Measurements from ENCODE around the gene PNPLA3. TPM values are rescaled to one million over a fixed set of nuclear protein-coding genes. Genes with fewer than 3 reads are reported as not detected.

PNPLA3 gene
- total RNA-seq, 2 donors from 2014 or later = 0.39 to 0.58 TPM

DNA sequence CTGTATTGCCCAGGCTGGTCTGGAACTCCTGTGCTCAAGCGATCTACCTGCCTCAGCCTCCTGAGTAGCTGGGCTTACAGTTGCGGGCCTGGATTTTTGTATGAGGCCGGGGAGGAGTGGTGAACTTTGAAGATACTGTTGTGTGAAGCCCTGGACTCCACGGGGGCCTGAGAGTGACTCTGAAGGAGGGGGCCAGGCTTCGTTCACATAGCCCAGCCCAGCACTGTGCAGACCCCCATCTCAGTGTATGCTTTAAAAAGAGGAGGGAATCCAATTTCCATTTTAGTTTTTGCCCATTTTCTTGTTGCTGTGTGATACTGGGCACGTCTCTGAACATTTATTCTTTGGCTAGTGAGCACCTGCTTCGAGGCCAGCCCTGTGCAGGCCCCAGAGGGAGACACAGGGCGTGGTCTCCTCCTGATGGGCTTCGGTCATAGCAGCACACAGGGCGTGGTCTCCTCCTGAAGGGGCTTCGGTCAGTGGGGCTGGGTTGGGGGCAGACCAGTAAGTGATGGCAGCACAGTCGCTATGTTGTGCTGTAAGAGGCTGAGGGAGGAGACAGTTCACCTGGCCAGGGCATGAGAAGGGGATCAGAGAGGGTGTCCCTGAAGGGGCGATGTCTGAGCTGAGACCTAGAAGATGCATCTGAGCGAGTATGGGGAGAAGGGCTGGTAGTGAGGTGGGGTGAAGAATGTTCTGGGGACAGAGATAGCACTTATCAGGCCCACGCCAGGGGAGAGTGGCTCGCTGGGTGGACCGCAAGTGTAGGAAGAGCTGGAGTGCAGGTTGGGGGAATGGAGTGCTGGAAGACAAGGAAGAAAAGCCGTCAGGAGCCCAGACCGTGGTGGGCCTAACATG lies 45.6 kb downstream of the PNPLA3 start:
- ATAC-seq = no peak
- Mint-ChIP-seq H3K27ac (peak overlapping the region in 1 of 2 donors; percentile 51), H3K36me3 (peaks cover 0 to 19% of the 10 kb centered on the region in 2 donors), H3K9me3 (no peaks in the 10 kb centered on the region)
- no peak for DNase-seq (ENCODE audit: low spot score in 2 of 2)

GRCh38 chr22:43969989-43970755 lies 46.6 kb downstream of the PNPLA3 start:
- DNase-seq (ENCODE audit: low spot score in 2 of 2) = no peak
- H3K9me3 Mint-ChIP-seq = no peaks in the 10 kb centered on the region
- peak overlapping the region in 1 of 2 donors; percentile 51 for H3K27ac Mint-ChIP-seq
- ATAC-seq = no peak
- peaks cover 0 to 12% of the 10 kb centered on the region in 2 donors for H3K36me3 Mint-ChIP-seq

DNA sequence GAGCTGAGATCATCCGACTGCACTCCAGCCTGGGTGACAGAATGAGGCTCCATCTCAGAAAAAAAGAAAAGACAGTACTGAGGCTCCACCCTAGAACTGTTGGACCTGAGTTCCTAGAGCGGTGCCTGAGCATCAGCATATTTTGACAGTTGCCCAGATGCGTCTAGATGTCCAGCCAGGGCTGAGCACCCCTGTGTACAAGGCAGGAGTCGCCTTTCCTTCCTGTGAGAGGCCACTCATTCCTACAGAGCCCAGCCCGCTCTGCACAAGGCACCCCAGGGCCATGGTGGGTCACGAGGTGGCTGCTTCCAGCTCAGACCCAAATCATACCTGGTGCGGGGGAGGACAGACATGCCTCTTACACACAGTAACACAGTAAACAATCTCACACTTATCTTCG lies 47.5 kb downstream of the PNPLA3 start:
- DNase-seq (ENCODE audit: low spot score in 2 of 2) (no peak), ATAC-seq (no peak)
- Mint-ChIP-seq H3K36me3 (peaks cover 0 to 12% of the 10 kb centered on the region in 2 donors), H3K9me3 (no peaks in the 10 kb centered on the region), H3K27ac (no peak overlapping the region)

- Mint-ChIP-seq H3K27ac (no peak overlapping the region), H3K36me3 (no peaks in the 10 kb centered on the region), H3K9me3 (no peaks in the 10 kb centered on the region)
- ATAC-seq (no peak), DNase-seq (ENCODE audit: low spot score in 2 of 2) (no peak)
Observed at GRCh38 chr22:43972931-43973462, 49.4 kb downstream of the PNPLA3 start.

GRCh38 chr22:43974028-43974545 lies 50.5 kb downstream of the PNPLA3 start:
- H3K27ac Mint-ChIP-seq = peak overlapping the region in 1 of 2 donors; percentile 81
- H3K9me3 Mint-ChIP-seq = no peaks in the 10 kb centered on the region
- ATAC-seq = no peak
- H3K36me3 Mint-ChIP-seq = peaks cover 0 to 4% of the 10 kb centered on the region in 2 donors
- no peak for DNase-seq (ENCODE audit: low spot score in 2 of 2)

DNA sequence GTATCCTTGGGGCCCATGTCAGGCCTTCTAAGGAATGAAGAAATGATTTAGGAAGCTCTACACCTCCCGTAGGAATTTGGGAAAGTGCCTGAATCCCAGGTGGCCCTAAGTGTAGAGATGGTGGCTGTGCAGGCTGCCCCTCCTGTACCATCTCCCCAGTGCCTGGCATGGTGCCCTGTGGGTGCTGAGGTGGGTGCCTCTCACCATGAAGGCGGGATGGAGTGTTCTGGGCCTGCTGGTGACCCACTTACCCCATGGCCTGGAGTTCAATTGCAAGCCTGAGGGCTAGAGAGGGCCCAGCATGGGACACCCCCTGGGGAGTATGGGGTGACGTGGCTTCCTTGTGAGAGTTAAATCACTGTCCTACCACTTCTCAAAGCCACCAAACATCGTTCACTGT lies 51.4 kb downstream of the PNPLA3 start:
- Mint-ChIP-seq H3K27ac (no peak overlapping the region), H3K9me3 (no peaks in the 10 kb centered on the region), H3K36me3 (peaks cover 0 to 6% of the 10 kb centered on the region in 2 donors)
- no peak for ATAC-seq
- DNase-seq (ENCODE audit: low spot score in 2 of 2) = no peak

GRCh38 chr22:43976861-43977795 lies 53.5 kb downstream of the PNPLA3 start:
- H3K27ac Mint-ChIP-seq = no peak overlapping the region
- no peak for ATAC-seq
- H3K9me3 Mint-ChIP-seq = no peaks in the 10 kb centered on the region
- peaks cover 0 to 6% of the 10 kb centered on the region in 2 donors for H3K36me3 Mint-ChIP-seq
- DNase-seq (ENCODE audit: low spot score in 2 of 2) = no peak

DNA sequence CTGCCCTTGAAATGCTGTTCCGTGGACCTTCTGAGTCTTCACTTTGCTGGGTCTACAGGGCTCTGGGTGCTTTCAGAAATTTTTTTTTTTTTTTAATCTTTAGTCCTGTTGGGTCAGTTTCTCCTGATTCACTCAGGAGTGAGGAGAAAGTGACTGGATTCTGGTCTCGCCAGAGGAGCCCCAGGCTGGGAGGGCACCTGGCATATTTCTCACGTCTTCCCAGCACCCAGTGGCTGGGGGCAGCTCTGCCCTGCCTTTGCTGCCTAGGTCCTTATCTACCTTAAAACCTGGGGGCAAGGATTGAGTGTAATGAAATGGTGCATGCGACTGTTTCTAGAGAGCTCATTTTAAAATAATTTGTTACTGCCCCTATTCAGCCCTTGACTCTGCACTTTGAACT lies 55.0 kb downstream of the PNPLA3 start:
- ATAC-seq = no peak
- no peaks in the 10 kb centered on the region for H3K9me3 Mint-ChIP-seq
- peaks cover 2 to 8% of the 10 kb centered on the region in 2 donors for H3K36me3 Mint-ChIP-seq
- peak overlapping the region in 1 of 2 donors; percentile 7 for H3K27ac Mint-ChIP-seq
- DNase-seq (ENCODE audit: low spot score in 2 of 2) = no peak

DNA sequence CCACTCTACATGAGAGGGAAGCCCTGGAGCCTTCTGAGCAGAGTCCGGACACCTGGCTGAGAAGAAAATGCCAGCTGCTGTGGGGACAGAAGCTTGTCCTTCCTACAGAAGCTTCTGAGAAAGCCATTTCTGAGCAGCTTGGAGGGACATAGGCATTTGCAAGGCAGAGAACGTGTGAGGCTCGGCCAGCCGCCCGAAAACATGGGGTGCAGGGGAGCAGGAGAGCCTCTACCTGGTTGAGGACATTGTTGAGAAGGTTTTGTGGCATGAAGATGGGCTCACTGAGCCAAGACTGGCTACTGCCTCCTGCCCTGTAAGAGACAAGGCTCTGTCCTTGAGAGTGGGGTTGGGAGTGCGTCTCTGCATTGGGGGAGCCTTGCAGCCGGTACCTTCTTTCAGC lies 57.0 kb downstream of the PNPLA3 start:
- no peaks in the 10 kb centered on the region for H3K9me3 Mint-ChIP-seq
- no peak overlapping the region for H3K27ac Mint-ChIP-seq
- ATAC-seq (no peak), DNase-seq (ENCODE audit: low spot score in 2 of 2) (no peak)
- peaks cover 5 to 12% of the 10 kb centered on the region in 2 donors for H3K36me3 Mint-ChIP-seq

- no peaks in the 10 kb centered on the region for H3K9me3 Mint-ChIP-seq
- H3K36me3 Mint-ChIP-seq = peaks cover 5 to 12% of the 10 kb centered on the region in 2 donors
- no peak for ATAC-seq
- H3K27ac Mint-ChIP-seq = no peak overlapping the region
- DNase-seq (ENCODE audit: low spot score in 2 of 2) = no peak
Observed at GRCh38 chr22:43980996-43981395, 57.4 kb downstream of the PNPLA3 start.

DNA sequence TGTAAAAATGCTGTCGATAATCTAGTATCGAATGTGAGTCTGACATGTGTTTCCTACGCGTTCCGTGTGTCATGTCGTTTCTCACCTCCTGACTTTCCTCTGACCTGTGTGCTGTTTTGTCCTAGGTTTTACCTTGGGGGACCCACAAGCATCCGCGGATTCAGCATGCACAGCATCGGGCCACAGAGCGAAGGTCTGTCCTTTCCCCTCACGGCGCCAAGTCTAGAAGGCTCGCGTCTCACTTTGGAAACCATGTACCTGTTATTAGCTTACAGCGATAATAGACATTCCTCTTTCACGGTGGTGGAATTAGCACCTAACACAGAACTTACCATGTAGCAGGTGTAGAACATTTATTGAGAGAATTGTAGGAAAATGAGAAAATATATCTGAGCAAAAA lies 60.2 kb downstream of the PNPLA3 start:
- H3K27ac Mint-ChIP-seq = peak overlapping the region; percentile 7 to 68
- ATAC-seq (no peak), DNase-seq (ENCODE audit: low spot score in 2 of 2) (no peak)
- H3K9me3 Mint-ChIP-seq = no peaks in the 10 kb centered on the region
- peaks cover 5 to 11% of the 10 kb centered on the region in 2 donors for H3K36me3 Mint-ChIP-seq

DNA sequence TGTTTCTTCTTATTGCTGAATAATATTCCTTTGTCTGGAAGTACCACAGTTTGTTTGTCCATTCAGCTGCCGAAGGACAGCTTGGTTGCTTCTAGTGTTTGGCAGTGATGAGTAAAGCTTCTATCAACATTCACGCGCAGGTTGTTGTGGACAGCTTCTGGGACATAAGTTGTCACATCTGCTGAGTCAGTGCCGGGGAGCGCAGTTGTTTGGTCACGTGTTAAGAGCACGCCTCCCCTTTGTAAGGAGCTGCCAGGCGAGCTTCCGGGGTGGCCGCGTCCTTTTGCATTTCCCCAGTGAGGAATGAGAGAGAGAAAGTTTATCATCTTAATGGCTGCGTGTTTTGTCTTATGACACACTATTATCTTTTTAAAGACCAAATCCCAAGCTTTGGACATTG lies 61.9 kb downstream of the PNPLA3 start:
- DNase-seq (ENCODE audit: low spot score in 2 of 2) = no peak
- Mint-ChIP-seq H3K27ac (peak overlapping the region in 1 of 2 donors; percentile 39), H3K36me3 (peaks cover 5 to 6% of the 10 kb centered on the region in 2 donors), H3K9me3 (no peaks in the 10 kb centered on the region)
- no peak for ATAC-seq

- H3K27ac Mint-ChIP-seq = peak overlapping the region; percentile 37 to 62
- no peaks in the 10 kb centered on the region for H3K9me3 Mint-ChIP-seq
- peaks cover 6 to 9% of the 10 kb centered on the region in 2 donors for H3K36me3 Mint-ChIP-seq
- DNase-seq (ENCODE audit: low spot score in 2 of 2) (no peak), ATAC-seq (no peak)
Observed at GRCh38 chr22:43988116-43988820, 64.7 kb downstream of the PNPLA3 start.

DNA sequence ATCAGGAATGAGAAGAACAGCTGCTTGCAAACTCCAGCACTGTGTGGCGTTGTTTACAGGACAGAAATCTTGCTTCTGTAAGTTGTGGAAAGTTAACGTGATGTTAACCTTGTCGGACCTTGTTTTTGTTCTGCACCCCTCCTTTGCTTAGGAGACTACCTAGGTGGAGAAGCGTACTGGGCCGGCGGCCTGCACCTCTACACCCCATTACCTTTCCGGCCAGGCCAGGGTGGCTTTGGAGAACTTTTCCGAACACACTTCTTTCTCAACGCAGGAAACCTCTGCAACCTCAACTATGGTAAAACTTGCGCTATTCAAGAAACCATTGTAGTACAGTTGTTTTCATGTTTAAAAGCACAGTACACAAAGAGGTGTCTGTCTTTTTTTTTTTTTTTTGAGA lies 65.4 kb downstream of the PNPLA3 start:
- DNase-seq (ENCODE audit: low spot score in 2 of 2) (no peak), ATAC-seq (no peak)
- Mint-ChIP-seq H3K9me3 (no peaks in the 10 kb centered on the region), H3K27ac (no peak overlapping the region), H3K36me3 (peaks cover 4 to 8% of the 10 kb centered on the region in 2 donors)

DNA sequence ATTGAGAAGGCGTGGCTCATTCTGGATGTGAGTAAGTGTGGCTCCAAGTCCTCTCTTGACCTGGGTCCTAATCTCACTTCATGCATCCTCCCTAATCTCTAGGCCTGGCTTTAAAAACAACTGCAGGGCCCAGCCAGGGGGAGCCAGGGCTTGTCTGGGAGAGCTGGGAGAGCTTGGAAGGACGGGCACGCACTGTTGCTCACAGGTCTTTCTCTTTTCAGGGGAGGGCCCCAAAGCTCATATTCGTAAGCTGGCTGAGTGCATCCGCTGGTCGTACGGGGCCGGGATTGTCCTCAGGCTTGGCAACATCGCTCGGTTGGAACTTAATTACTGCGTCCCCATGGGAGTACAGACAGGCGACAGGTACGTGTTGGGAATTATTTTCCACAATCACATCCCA lies 66.4 kb downstream of the PNPLA3 start:
- no peak overlapping the region for H3K27ac Mint-ChIP-seq
- no peak for ATAC-seq

More for the DNA sequence above, 66.4 kb downstream of the PNPLA3 start:
- Mint-ChIP-seq H3K9me3 (no peaks in the 10 kb centered on the region), H3K36me3 (peaks cover 7 to 12% of the 10 kb centered on the region in 2 donors)
- no peak for DNase-seq (ENCODE audit: low spot score in 2 of 2)
